ENCODE measurements around the gene TMEM63C.

- TF ChIP-seq CTCF (IDR thresholded peaks at IDR 0.05) (no peak), EZH2 (IDR thresholded peaks at IDR 0.05; ENCODE audit: borderline replicate concordance, insufficient read depth, low read depth, low read length, poor library complexity, severe bottlenecking) (no peak)
Measured at GRCh38 chr14:77248666-77249065, 67.1 kb downstream of the TMEM63C start.
